ENCODE results near the gene AFF1. TPM values are rescaled to one million over a fixed set of nuclear protein-coding genes. Genes with fewer than 3 reads are reported as not detected.

Gene AFF1
- polyA plus RNA-seq, 6 donors from 2014 or later, result 33.1 to 72.0 (median 55.4) TPM

- peak overlapping the region; percentile 84 to 94 (median 91) for H3K4me3 Mint-ChIP-seq
- H3K27ac Mint-ChIP-seq, result peak overlapping the region; percentile 82 to 93 (median 88)
- ATAC-seq (ENCODE audit: low read depth in 2 of 2) (no peak), DNase-seq (peak; percentile 18)
- no peaks in the 10 kb centered on the region for H3K27me3 Mint-ChIP-seq
- H3K9me3 Mint-ChIP-seq, result no peaks in the 10 kb centered on the region
- no peaks in the 10 kb centered on the region for H3K36me3 Mint-ChIP-seq
- H3K4me1 Mint-ChIP-seq, result peaks cover 41 to 45% (median 44%) of the 10 kb centered on the region in 3 donors
These were observed 552 bp upstream of the AFF1 start for GRCh38 chr4:86934147-86934770.

GRCh38 chr4:86935566-86935852, 698 bp downstream of the AFF1 start:
- H3K4me3 Mint-ChIP-seq, result peak overlapping the region; percentile 84 to 98 (median 96)
- H3K4me1 Mint-ChIP-seq, result peaks cover 50 to 56% (median 53%) of the 10 kb centered on the region in 3 donors
- H3K27ac Mint-ChIP-seq, result peak overlapping the region; percentile 93 to 98 (median 96)
- DNase-seq, result no peak
- H3K9me3 Mint-ChIP-seq, result no peaks in the 10 kb centered on the region
- H3K36me3 Mint-ChIP-seq, result no peaks in the 10 kb centered on the region
- H3K27me3 Mint-ChIP-seq, result no peaks in the 10 kb centered on the region
- ATAC-seq (ENCODE audit: low read depth in 2 of 2), result no peak

- Mint-ChIP-seq H3K4me3 (peak overlapping the region; percentile 84 to 98 (median 96)), H3K36me3 (no peaks in the 10 kb centered on the region), H3K4me1 (peaks cover 47 to 58% (median 57%) of the 10 kb centered on the region in 3 donors), H3K9me3 (no peaks in the 10 kb centered on the region), H3K27me3 (no peaks in the 10 kb centered on the region), H3K27ac (peak overlapping the region; percentile 93 to 98 (median 96))
- ATAC-seq (ENCODE audit: low read depth in 2 of 2) (peak; percentile 30 to 38), DNase-seq (peak; percentile 76)
These were observed 1.3 kb downstream of the AFF1 start for GRCh38 chr4:86935853-86936733.

- Mint-ChIP-seq H3K36me3 (no peaks in the 10 kb centered on the region), H3K27ac (peak overlapping the region; percentile 66 to 96 (median 90)), H3K27me3 (no peaks in the 10 kb centered on the region), H3K4me1 (peaks cover 50 to 68% (median 62%) of the 10 kb centered on the region in 3 donors), H3K4me3 (peak overlapping the region; percentile 29 to 86 (median 68)), H3K9me3 (no peaks in the 10 kb centered on the region)
- DNase-seq (no peak), ATAC-seq (ENCODE audit: low read depth in 2 of 2) (no peak)
These were observed 4.1 kb downstream of the AFF1 start for GRCh38 chr4:86938771-86939520.

GRCh38 chr4:86939729-86940575, 5.1 kb downstream of the AFF1 start:
- Mint-ChIP-seq H3K9me3 (no peaks in the 10 kb centered on the region), H3K4me1 (peaks cover 55 to 73% (median 67%) of the 10 kb centered on the region in 3 donors)

GRCh38 chr4:86940920-86941460, 6.2 kb downstream of the AFF1 start:
- ATAC-seq (ENCODE audit: low read depth in 2 of 2) (no peak), DNase-seq (no peak)
- Mint-ChIP-seq H3K27me3 (no peaks in the 10 kb centered on the region), H3K27ac (peak overlapping the region in 3 of 6 donors; percentile 56 to 96 (median 96)), H3K9me3 (no peaks in the 10 kb centered on the region), H3K4me1 (peaks cover 56 to 80% (median 67%) of the 10 kb centered on the region in 3 donors), H3K4me3 (peak overlapping the region in 2 of 8 donors; percentile 33 to 65), H3K36me3 (no peaks in the 10 kb centered on the region)

More at GRCh38 chr4:86939729-86940575, 5.1 kb downstream of the AFF1 start:
- ATAC-seq (ENCODE audit: low read depth in 2 of 2), result peak; percentile 47 to 60
- Mint-ChIP-seq H3K27ac (peak overlapping the region; percentile 77 to 96 (median 90)), H3K4me3 (peak overlapping the region; percentile 55 to 86 (median 74)), H3K36me3 (no peaks in the 10 kb centered on the region), H3K27me3 (no peaks in the 10 kb centered on the region)
- DNase-seq, result peak; percentile 73

- Mint-ChIP-seq H3K4me3 (peak overlapping the region in 1 of 8 donors; percentile 42), H3K27ac (no peak overlapping the region), H3K27me3 (no peaks in the 10 kb centered on the region), H3K9me3 (no peaks in the 10 kb centered on the region), H3K4me1 (peaks cover 52 to 79% (median 63%) of the 10 kb centered on the region in 3 donors), H3K36me3 (no peaks in the 10 kb centered on the region)
- no peak for DNase-seq
- no peak for ATAC-seq (ENCODE audit: low read depth in 2 of 2)
These were observed 7.4 kb downstream of the AFF1 start for GRCh38 chr4:86942185-86942666.

- DNase-seq (no peak), ATAC-seq (ENCODE audit: low read depth in 2 of 2) (no peak)
- Mint-ChIP-seq H3K9me3 (no peaks in the 10 kb centered on the region), H3K27ac (peak overlapping the region in 3 of 6 donors; percentile 32 to 54 (median 51)), H3K4me3 (peak overlapping the region in 4 of 8 donors; percentile 40 to 80 (median 60)), H3K36me3 (no peaks in the 10 kb centered on the region), H3K27me3 (no peaks in the 10 kb centered on the region), H3K4me1 (peaks cover 47 to 57% (median 54%) of the 10 kb centered on the region in 3 donors)
These were observed 10.4 kb downstream of the AFF1 start for GRCh38 chr4:86944964-86945781.

GRCh38 chr4:86946868-86947500, 12.2 kb downstream of the AFF1 start:
- peaks cover 0 to 11% of the 10 kb centered on the region in 2 donors for H3K36me3 Mint-ChIP-seq
- no peaks in the 10 kb centered on the region for H3K27me3 Mint-ChIP-seq
- no peaks in the 10 kb centered on the region for H3K9me3 Mint-ChIP-seq
- H3K4me3 Mint-ChIP-seq, result peak overlapping the region in 1 of 8 donors; percentile 44
- peaks cover 54 to 61% (median 57%) of the 10 kb centered on the region in 3 donors for H3K4me1 Mint-ChIP-seq
- ATAC-seq (ENCODE audit: low read depth in 2 of 2) (no peak), DNase-seq (no peak)
- peak overlapping the region in 3 of 6 donors; percentile 4 to 24 (median 21) for H3K27ac Mint-ChIP-seq

- Mint-ChIP-seq H3K4me1 (peaks cover 52 to 60% (median 54%) of the 10 kb centered on the region in 3 donors), H3K4me3 (peak overlapping the region in 2 of 8 donors; percentile 14 to 32), H3K27ac (peak overlapping the region in 2 of 6 donors; percentile 33 to 57), H3K9me3 (no peaks in the 10 kb centered on the region), H3K27me3 (no peaks in the 10 kb centered on the region), H3K36me3 (peaks cover 0 to 11% of the 10 kb centered on the region in 2 donors)
- DNase-seq (no peak), ATAC-seq (ENCODE audit: low read depth in 2 of 2) (no peak)
These were observed 12.8 kb downstream of the AFF1 start for GRCh38 chr4:86947501-86948120.

- ATAC-seq (ENCODE audit: low read depth in 2 of 2) (no peak), DNase-seq (no peak)
- no peak overlapping the region for H3K4me3 Mint-ChIP-seq
- no peak overlapping the region for H3K27ac Mint-ChIP-seq
- H3K27me3 Mint-ChIP-seq, result no peaks in the 10 kb centered on the region
- H3K36me3 Mint-ChIP-seq, result peaks cover 0 to 11% of the 10 kb centered on the region in 2 donors
- H3K4me1 Mint-ChIP-seq, result peaks cover 46 to 55% (median 48%) of the 10 kb centered on the region in 3 donors
- no peaks in the 10 kb centered on the region for H3K9me3 Mint-ChIP-seq
These were observed 13.5 kb downstream of the AFF1 start for GRCh38 chr4:86948276-86948675.
